Dermis lymphatic vessel endothelial cell (primary cell): ENCODE measurements around the gene CCNQ. TPM values are rescaled to one million over a fixed set of nuclear protein-coding genes. Genes with fewer than 3 reads are reported as not detected.

ENCODE experiments used
- total RNA-seq: library from RNA; depleted of rRNA; stranded (reverse); fragments of >200 nt; gene quantifications from 2 replicates; pipeline ENCODE4 v1.2.1, GENCODE V29; 2014

The CCNQ gene
- 32.1 and 36.3 TPM in 2 replicates for total RNA-seq

DNA sequence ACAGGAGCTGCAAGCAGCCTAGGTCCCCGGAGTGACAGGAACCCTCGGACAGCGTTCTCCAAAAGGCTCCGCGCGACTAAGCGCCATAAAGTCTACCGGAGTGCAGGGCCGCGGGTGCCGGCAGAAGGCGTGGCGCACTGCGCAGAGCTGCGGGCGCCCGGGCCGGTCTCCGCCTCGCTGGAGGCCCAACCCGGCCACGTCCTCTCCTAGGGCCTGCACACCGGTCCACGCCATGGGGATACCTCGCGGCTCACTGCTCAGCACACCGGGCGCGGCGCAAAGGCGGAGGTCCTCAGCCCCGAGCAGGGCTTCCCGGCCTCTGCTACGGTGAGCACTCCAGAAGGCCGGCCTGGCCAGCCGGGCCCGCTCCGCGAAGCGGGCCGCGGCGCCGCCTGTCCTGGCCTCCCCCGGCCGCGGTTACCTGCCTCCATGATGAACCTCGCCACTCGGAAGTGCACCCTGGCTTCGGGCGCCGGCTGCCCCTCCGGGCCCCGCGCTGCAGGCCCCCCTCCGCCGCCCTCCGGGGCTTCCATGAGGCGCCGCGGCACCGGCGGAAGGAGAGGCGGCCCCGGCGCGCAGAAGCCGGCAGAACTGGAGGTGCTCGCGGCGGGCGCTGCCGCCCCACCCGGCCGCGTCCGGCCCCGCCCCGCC lies at the start of gene CCNQ:
Gene CCNQ, minus strand, starts transcription at position 599 of the 651 bp plus-strand sequence. Its CDS starts 66 bp downstream, at position 533.

DNA sequence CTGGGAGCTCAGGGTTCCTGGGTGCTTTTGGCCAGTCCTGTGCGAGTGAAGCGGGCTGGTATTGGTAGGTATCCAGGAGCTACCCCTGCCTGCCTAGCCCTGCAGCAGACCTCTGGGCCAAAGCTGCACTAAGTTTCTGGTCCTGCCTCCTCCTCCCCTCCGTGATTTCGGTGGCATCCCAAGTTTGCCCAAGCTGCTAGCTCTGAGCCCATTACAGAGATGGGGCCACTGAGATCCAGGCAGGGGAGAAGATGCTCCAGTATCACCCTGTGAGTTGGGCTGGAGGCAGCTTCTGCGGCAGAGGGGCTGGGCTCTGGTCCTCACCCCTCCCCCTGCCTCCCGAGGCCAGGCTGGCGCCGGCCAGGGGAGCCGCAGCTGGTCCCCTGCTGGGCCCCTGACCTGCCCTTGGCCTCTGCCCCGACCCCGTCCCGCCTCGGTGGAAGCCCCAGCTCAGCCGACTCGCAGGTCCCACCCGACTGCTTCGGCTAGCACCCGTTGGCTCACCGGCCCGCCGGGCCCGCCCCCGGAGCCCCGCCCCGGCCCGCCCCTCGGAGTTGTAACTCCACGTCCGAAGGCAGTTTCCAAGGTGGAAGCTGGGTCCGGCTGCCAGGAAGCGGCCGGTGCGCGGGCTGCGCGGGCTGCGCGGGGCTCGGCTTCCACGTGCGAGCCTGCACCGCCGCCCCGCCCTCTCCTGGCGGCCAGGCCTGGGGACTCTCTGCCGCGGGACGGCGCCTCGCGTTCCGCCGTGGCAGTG lies 47.9 kb upstream of the CCNQ start, which contains the start of gene DUSP9:
Gene DUSP9, plus strand, starts transcription at position 584 of the 754 bp plus-strand sequence. CDS start 751 bp downstream, outside the sequence.

Other genes starting within 250 kb of the CCNQ start
- gene PNMA6E, start 197.8 kb downstream of the CCNQ start, total RNA-seq, result not detected in 2 replicates
- 0.26 and 0.43 TPM in 2 replicates for gene ZFP92, start 187.7 kb downstream of the CCNQ start, total RNA-seq
- 1.0 and 4.7 TPM in 2 replicates for gene TREX2, start 153.1 kb downstream of the CCNQ start, total RNA-seq
- 9.0 and 17.6 TPM in 2 replicates for gene HAUS7, start 128.6 kb downstream of the CCNQ start, total RNA-seq
- gene BGN, start 104.2 kb downstream of the CCNQ start, total RNA-seq, result 11.2 and 22.4 TPM in 2 replicates
- under 0.01 TPM in 1 of 2 replicates, not detected in the other for gene ATP2B3, start 81.5 kb downstream of the CCNQ start, total RNA-seq
- gene DUSP9, start 48.1 kb upstream of the CCNQ start, total RNA-seq, result 0.09 TPM in 1 of 2 replicates, not detected in the other
- not detected in 2 replicates for gene PNCK, start 74.7 kb upstream of the CCNQ start, total RNA-seq
- gene SLC6A8, start 88.8 kb upstream of the CCNQ start, total RNA-seq, result 3.1 and 7.4 TPM in 2 replicates
- 362 and 467 TPM in 2 replicates for gene BCAP31, start 125.2 kb upstream of the CCNQ start, total RNA-seq
- gene ABCD1, start 125.7 kb upstream of the CCNQ start, total RNA-seq, result 6.0 and 7.7 TPM in 2 replicates
- 2.4 and 3.1 TPM in 2 replicates for gene PLXNB3, start 165.1 kb upstream of the CCNQ start, total RNA-seq
- gene SRPK3, start 181.9 kb upstream of the CCNQ start, total RNA-seq, result 0.43 and 1.3 TPM in 2 replicates
- gene IDH3G, start 195.2 kb upstream of the CCNQ start, total RNA-seq, result 34.8 and 39.1 TPM in 2 replicates
- gene SSR4, start 195.5 kb upstream of the CCNQ start, total RNA-seq, result 133 and 187 TPM in 2 replicates
- gene PDZD4, start 231.4 kb upstream of the CCNQ start, total RNA-seq, result 0.33 and 0.43 TPM in 2 replicates